NCI-H146 (cell line): ENCODE measurements around the gene SMCO1.
"Not testable (repeated sequence)": the region's sequence is repeated elsewhere in the genome, so short reads cannot be mapped to it uniquely, and the experiment has no call there.

Experiments
- DNase-seq: peaks from one replicate; lab custom pipeline; 2025; lab: John Stamatoyannopoulos, UW

Gene SMCO1

GRCh38 chr3:196492080-196492479, 23.1 kb downstream of the SMCO1 start:
- no peak for DNase-seq

- DNase-seq, result no peak
These were observed 25.4 kb downstream of the SMCO1 start for GRCh38 chr3:196489747-196490146.

GRCh38 chr3:196486263-196486662, 28.9 kb downstream of the SMCO1 start:
- no peak for DNase-seq

- no peak for DNase-seq
These were observed 37.5 kb downstream of the SMCO1 start for GRCh38 chr3:196477678-196478077.

- no peak for DNase-seq
These were observed 42.9 kb downstream of the SMCO1 start for GRCh38 chr3:196472286-196472685.

GRCh38 chr3:196471551-196471950, 43.6 kb downstream of the SMCO1 start:
- DNase-seq, result no peak

- DNase-seq, result not testable (repeated sequence)
These were observed 45.0 kb downstream of the SMCO1 start for GRCh38 chr3:196470182-196470581.

- no peak for DNase-seq
These were observed 51.3 kb downstream of the SMCO1 start for GRCh38 chr3:196463804-196464203.

- DNase-seq, result no peak
These were observed 51.7 kb downstream of the SMCO1 start for GRCh38 chr3:196463478-196463756.

GRCh38 chr3:196462680-196463477, 52.3 kb downstream of the SMCO1 start:
- DNase-seq, result not testable (repeated sequence)

GRCh38 chr3:196458063-196458462, 57.1 kb downstream of the SMCO1 start:
- DNase-seq, result no peak

- not testable (repeated sequence) for DNase-seq
These were observed 57.7 kb downstream of the SMCO1 start for GRCh38 chr3:196457470-196457869.
